Measurements from ENCODE around the gene GAL3ST1.

The GAL3ST1 gene

GRCh38 chr22:30507670-30508069 is 66.8 kb downstream of the GAL3ST1 start:
- H3K4me3 ChIP-seq (ENCODE audit: low read depth, low read length), result no peak overlapping the region
- DNase-seq (ENCODE audit: low read depth), result no peak
- no peak for TF ChIP-seq CTCF (IDR thresholded peaks at IDR 0.05; ENCODE audit: control insufficient read depth, extremely low read depth, insufficient read depth)

- no peak for TF ChIP-seq CTCF (IDR thresholded peaks at IDR 0.05; ENCODE audit: control insufficient read depth, extremely low read depth, insufficient read depth)
- no peak overlapping the region for H3K4me3 ChIP-seq (ENCODE audit: low read depth, low read length)
- no peak for DNase-seq (ENCODE audit: low read depth)
Measured at GRCh38 chr22:30506507-30506968, 67.9 kb downstream of the GAL3ST1 start.
